OCI-LY3 (cell line): ENCODE results near the gene SLC1A4.

Source experiments
- H2AFZ ChIP-seq: fragments of 200-600, 300-600 bp; shearing (Covaris generic); 2 replicates; pipeline ENCODE4 v1.6.0; 2014; ENCODE audit warnings: antibody characterized with exemption, low read depth, low read length
- H3K27ac ChIP-seq: fragments of 200-600, 300-600 bp; sonication (generic); 2 replicates; pipeline ENCODE4 v1.5.1; 2014; ENCODE audit warnings: mild to moderate bottlenecking, low read length, moderate library complexity, mixed read lengths
- H3K27me3 ChIP-seq: fragments of 200-600, 300-600 bp; sonication (generic); 2 replicates; pipeline ENCODE4 v1.6.1; 2014; ENCODE audit warnings: low read depth, low read length, mixed read lengths
- H3K36me3 ChIP-seq: fragments of 200-600, 300-600 bp; sonication (generic); replicated peaks from 2 replicates; pipeline ENCODE3; 2014; ENCODE audit warnings: low read depth, low read length, mixed read lengths
- H3K4me1 ChIP-seq: fragments of 300-600, 200-600 bp; sonication (generic); 2 replicates; pipeline ENCODE4 v1.6.1; 2014; ENCODE audit warnings: low read length, mixed read lengths
- H3K4me2 ChIP-seq: fragments of 200-600, 300-600 bp; sonication (generic); 2 replicates; pipeline ENCODE4 v1.6.1; 2014; ENCODE audit warnings: low read length, mixed read lengths
- H3K4me3 ChIP-seq: fragments of 300-600, 200-600 bp; sonication (generic); 2 replicates; pipeline ENCODE4 v1.5.1; 2014; ENCODE audit warnings: antibody characterized with exemption, mild to moderate bottlenecking, low read length, moderate library complexity
- H3K79me2 ChIP-seq: fragments of 300-600, 200-600 bp; shearing (Covaris generic); 2 replicates; pipeline ENCODE4 v1.6.1; 2014; ENCODE audit warnings: mild to moderate bottlenecking, low read length, mixed read lengths
- H3K9ac ChIP-seq: fragments of 300-600, 200-600 bp; shearing (Covaris generic); 2 replicates; pipeline ENCODE4 v1.6.0; 2014; ENCODE audit warnings: mild to moderate bottlenecking, low read length, moderate library complexity
- H3K9me3 ChIP-seq: fragments of 200-600, 300-600 bp; shearing (Covaris generic); 2 replicates; pipeline ENCODE4 v1.6.1; 2014; ENCODE audit warnings: low read length, mixed read lengths; ENCODE audit not compliant: insufficient read depth
- H4K20me1 ChIP-seq: fragments of 200-600, 300-600 bp; sonication (generic); 2 replicates; pipeline ENCODE4 v1.6.1; 2016; ENCODE audit warnings: low read length, mixed read lengths; ENCODE audit not compliant: insufficient read depth
- EZH2phosphoT487 ChIP-seq: fragments of 200-600 bp; shearing (Covaris generic); IDR thresholded peaks from 2 replicates; pipeline ENCODE4 v1.6.1; 2018; ENCODE audit warnings: antibody characterized with exemption, mixed run types, low read depth
- TF ChIP-seq, protein P1 (sequence below): fragments of 200-600, 300-600 bp; sonication (generic); IDR thresholded peaks from 2 replicates; pipeline ENCODE4 v1.5.1; 2014; ENCODE audit warnings: antibody characterized with exemption, low read length, low read depth

Gene SLC1A4

DNA sequence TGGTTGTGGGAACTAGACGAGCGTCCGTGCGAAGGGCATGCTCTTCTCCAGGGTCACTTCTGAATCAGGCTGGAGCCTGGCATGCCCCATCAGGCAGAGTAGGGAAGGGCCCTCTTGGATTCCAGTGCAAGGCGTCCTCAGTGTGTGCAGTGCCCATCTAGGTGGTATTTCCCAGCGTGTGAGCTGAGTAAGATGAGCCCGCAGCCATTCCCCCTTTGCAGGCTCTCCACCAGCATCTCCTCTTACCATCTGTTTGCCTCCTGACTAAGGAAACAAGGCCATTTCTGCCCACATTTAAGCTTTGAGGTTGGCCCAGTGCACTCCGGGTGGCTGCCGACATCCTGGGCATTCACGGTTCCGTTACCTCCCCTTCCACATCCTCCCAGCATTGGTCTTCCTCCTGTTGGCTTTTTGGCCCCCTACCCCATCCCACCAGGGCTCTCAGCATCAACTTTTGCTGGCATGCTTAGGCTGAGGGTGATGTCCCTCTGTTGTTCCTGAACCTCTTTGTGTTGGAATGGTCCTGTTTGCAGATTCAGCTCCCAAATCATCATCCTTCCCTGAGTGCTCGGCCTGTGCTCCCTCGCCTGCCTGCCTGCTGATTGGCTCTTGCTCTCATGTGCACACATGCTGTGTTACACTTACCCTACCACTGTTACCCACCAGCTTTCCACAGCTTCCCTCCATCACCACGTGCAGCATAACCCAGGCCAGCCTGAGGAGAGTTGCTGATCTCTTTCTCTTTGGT is 78.8 kb downstream of the SLC1A4 start:
- Histone ChIP-seq H3K4me2 (no peak overlapping the region), H3K9me3 (no peaks in the 10 kb centered on the region), H3K4me1 (peaks cover 33% of the 10 kb centered on the region), H3K27me3 (no peaks in the 10 kb centered on the region), H3K36me3 (peaks cover 28% of the 10 kb centered on the region), H3K27ac (no peak overlapping the region), H4K20me1 (peaks cover 45% of the 10 kb centered on the region), H3K4me3 (no peak overlapping the region), H3K79me2 (peaks cover 7% of the 10 kb centered on the region; the same call in 1 of the 2 replicates), H2AFZ (no peak overlapping the region), H3K9ac (no peak overlapping the region)
- no peak for TF ChIP-seq EZH2phosphoT487

DNA sequence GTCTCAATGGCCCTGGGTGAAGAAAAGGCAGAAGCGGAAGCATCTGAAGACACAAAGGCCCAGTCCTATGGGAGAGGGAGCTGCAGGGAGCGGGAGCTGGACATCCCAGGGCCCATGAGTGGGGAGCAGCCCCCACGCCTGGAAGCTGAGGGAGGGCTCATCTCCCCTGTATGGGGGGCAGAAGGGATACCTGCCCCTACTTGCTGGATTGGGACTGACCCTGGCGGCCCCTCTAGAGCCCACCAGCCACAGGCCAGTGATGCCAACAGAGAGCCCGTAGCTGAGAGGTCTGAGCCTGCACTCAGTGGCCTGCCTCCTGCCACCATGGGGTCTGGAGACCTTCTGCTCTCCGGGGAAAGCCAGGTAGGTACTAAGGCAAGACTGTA is 80.2 kb downstream of the SLC1A4 start:
- Histone ChIP-seq H3K4me1 (peaks cover 30% of the 10 kb centered on the region), H3K27me3 (no peaks in the 10 kb centered on the region), H2AFZ (no peak overlapping the region), H3K4me2 (no peak overlapping the region), H3K36me3 (peaks cover 40% of the 10 kb centered on the region), H3K4me3 (no peak overlapping the region), H3K27ac (no peak overlapping the region), H4K20me1 (peaks cover 37% of the 10 kb centered on the region), H3K9ac (no peak overlapping the region), H3K79me2 (peaks cover 4% of the 10 kb centered on the region; the same call in 1 of the 2 replicates), H3K9me3 (no peaks in the 10 kb centered on the region)
- TF ChIP-seq EZH2phosphoT487 = no peak
- TF ChIP-seq, protein P1, sequence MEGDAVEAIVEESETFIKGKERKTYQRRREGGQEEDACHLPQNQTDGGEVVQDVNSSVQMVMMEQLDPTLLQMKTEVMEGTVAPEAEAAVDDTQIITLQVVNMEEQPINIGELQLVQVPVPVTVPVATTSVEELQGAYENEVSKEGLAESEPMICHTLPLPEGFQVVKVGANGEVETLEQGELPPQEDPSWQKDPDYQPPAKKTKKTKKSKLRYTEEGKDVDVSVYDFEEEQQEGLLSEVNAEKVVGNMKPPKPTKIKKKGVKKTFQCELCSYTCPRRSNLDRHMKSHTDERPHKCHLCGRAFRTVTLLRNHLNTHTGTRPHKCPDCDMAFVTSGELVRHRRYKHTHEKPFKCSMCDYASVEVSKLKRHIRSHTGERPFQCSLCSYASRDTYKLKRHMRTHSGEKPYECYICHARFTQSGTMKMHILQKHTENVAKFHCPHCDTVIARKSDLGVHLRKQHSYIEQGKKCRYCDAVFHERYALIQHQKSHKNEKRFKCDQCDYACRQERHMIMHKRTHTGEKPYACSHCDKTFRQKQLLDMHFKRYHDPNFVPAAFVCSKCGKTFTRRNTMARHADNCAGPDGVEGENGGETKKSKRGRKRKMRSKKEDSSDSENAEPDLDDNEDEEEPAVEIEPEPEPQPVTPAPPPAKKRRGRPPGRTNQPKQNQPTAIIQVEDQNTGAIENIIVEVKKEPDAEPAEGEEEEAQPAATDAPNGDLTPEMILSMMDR = no peak

DNA sequence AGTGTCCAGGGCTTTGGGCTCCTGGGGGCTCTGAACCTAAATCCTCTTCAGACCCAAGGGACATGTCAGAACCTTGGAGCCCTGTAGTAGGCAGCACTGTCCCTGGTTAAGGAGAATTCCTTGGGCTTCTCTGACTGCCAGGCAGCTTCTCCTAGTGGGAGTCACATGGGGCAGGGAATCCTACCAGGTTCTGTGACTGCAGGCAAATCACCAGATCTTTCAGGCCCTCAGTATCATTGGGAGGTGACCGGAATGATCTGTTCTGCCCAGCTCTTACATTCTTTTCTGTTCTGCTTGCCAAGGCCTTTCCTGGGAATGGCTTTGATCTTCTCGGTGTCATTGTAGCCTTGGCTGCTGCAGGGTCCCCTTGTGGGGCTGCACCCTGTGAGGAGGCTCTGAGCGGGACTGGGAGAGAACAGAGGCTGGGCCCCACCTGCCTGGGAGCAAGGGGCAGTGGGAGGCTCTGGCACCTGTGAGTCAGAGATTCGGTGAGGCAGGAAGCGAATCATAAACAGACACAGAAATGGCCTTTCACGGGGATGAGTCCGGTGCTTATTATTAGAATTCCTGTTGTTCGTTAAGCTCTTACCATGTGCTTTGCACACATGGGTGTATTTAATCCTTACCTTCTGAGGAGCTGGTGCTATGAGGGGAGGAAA is 81.1 kb downstream of the SLC1A4 start:
- no peaks in the 10 kb centered on the region for H3K9me3 ChIP-seq
- no peak overlapping the region for H2AFZ ChIP-seq
- TF ChIP-seq, protein P1 = no peak
- TF ChIP-seq EZH2phosphoT487 = no peak
- no peak overlapping the region for H3K9ac ChIP-seq
- H3K4me2 ChIP-seq = no peak overlapping the region
- no peaks in the 10 kb centered on the region for H3K27me3 ChIP-seq
- no peak overlapping the region for H3K27ac ChIP-seq
- H3K79me2 ChIP-seq = peaks cover 4% of the 10 kb centered on the region; the same call in 1 of the 2 replicates
- H3K4me1 ChIP-seq = peaks cover 22% of the 10 kb centered on the region
- peaks cover 40% of the 10 kb centered on the region for H3K36me3 ChIP-seq
- H3K4me3 ChIP-seq = no peak overlapping the region
- peaks cover 37% of the 10 kb centered on the region for H4K20me1 ChIP-seq

DNA sequence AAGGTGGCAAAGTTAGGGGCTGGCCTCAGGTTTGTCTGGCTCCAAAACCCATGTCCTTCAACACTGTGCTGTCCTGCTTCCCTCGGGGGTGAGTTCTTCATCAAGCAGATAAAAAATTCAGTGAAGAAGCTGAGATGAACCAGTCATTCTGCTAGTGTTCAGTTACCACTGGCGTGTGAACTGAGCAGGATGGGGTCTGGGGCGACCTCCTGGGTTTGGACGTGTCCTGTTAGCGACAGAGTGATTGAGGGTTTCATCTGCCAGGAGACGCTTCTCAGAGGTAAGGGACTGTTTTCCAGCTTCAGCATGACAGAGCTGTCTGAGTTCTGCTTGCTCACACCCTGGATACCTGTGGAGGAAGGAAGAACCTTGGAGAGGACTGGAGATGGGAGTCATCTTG is 81.7 kb downstream of the SLC1A4 start:
- no peak for TF ChIP-seq EZH2phosphoT487
- TF ChIP-seq, protein P1 = no peak
- Histone ChIP-seq H3K27me3 (no peaks in the 10 kb centered on the region), H3K79me2 (peaks cover 3% of the 10 kb centered on the region; the same call in 1 of the 2 replicates), H3K36me3 (peaks cover 44% of the 10 kb centered on the region), H3K9ac (no peak overlapping the region), H3K27ac (no peak overlapping the region), H4K20me1 (peaks cover 35% of the 10 kb centered on the region), H3K4me2 (no peak overlapping the region), H3K4me3 (no peak overlapping the region), H3K9me3 (no peaks in the 10 kb centered on the region), H3K4me1 (peaks cover 17% of the 10 kb centered on the region), H2AFZ (no peak overlapping the region)
